COR-L47 (cell line): ENCODE measurements around the gene CACNA1B.
"Not testable (repeated sequence)": the region's sequence is repeated elsewhere in the genome, so short reads cannot be mapped to it uniquely, and the experiment has no call there.

Source experiments
- DNase-seq: peaks from one replicate; lab custom pipeline; 2025; lab: John Stamatoyannopoulos, UW

CACNA1B gene

DNA sequence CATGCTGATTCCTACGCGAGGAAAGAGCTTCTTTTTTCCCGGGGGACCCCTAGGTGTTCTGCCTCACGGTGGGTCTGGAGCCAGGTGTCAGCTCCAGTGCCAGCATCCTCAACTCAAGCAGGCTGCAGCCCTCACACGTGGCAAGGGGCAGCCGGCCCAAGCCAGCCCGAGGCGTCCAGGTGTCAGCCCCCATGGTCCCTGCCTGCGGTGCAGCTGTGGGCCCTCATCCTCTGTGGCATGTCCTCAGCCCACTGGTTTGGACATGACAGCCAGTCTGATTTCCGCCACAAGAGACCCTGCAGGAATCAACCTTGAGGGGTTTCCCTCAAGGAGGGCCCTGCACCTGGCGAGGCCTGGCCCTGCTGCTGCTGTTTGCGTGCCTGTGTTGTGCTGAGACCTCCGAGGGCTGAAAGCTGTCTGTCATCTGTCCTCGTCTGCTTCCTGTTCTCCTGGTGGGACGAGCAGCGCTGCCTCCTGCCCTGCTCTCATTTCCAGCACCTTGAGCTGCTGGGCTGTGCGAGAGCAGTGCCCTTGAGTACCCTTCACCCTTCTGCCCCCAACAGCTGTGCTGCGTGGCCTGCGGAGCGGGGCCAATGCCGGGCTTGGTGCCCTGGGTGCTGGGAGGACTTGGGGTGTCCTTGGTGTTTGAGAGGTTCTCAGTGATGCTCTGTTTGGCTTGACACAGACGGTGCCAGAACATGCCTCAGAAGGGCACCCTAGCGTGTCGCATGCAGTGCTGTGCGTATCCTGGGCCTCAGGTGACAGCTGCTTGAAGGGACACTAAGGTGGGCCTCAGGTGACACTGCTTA is 137.6 kb downstream of the CACNA1B start:
- DNase-seq = no peak

DNA sequence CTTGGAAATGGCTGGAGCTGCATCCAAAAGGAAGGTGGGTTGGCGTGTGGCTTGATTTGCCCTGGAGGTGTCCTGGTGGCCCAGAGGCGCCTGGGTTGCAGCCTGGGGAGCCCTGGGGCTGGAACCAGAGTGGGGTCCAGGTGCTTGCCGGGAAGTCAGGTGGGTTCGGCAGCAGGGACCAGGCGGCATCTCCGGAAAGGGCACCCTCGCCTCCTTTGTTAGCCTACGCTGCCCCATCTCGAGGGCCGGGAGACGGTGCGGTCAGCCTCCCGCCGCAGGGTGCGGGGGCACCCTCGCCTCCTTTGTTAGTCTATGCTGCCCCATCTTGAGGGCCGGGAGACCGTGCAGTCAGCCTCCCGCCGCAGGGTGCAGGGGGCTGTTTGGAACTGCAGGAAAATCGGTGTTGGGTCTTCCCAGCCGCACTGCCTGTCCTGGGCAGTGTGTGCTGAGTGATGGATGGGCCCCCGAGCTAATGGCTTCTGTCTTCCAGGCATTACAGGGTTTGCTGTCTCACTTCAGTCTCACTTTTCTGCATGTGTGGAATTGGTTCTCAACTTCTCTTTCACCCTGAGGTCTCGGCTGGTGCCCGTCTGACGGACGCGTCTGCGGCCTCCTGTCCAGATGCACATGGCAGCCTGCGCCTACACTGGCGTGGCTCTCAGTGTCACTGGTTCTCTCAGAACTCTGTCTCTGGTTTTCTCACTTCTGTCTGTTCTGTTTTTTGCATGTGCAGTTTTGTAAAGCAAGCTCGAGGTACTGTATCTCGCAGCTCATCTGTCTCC is 139.0 kb downstream of the CACNA1B start:
- no peak for DNase-seq

DNA sequence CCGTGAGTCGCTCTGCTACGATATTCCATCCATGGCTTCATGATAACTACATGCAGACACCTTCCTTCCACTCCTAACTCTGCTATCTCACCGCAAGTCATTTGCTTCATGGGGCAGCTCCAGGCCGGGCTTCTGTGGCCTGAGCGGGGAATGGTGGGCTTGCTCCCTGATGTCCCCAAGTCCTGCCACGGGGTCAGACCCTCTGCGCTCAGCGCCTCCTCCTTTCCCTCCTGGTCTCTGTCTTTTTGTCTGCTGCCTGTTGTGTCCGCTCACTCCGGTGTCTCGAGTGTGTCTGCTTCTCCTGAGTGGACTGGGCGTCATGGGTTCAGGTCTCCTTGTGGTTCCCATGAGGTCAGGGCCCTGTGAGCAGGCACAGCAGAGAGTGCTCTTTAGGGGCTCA is 139.6 kb downstream of the CACNA1B start:
- DNase-seq = no peak

DNA sequence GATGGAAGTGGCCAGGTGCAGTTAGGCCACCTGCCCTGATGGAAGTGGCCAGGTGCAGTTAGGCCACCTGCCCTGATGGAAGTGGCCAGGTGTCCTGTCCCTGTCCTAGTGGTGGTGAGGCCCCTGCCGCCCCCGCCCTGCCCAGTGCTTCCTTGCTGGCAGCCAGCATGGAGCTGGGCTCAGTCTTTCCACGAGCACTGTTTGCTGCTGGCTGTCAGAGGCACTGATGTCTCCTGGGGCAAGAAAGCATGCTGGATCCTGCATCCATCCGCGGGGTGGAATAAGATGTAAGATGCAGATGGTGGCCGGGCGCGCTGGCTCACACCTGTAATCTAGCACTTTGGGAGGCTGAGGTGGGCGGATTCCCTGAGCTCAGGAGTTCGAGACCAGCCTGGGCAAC is 141.9 kb downstream of the CACNA1B start:
- DNase-seq = not testable (repeated sequence)

DNA sequence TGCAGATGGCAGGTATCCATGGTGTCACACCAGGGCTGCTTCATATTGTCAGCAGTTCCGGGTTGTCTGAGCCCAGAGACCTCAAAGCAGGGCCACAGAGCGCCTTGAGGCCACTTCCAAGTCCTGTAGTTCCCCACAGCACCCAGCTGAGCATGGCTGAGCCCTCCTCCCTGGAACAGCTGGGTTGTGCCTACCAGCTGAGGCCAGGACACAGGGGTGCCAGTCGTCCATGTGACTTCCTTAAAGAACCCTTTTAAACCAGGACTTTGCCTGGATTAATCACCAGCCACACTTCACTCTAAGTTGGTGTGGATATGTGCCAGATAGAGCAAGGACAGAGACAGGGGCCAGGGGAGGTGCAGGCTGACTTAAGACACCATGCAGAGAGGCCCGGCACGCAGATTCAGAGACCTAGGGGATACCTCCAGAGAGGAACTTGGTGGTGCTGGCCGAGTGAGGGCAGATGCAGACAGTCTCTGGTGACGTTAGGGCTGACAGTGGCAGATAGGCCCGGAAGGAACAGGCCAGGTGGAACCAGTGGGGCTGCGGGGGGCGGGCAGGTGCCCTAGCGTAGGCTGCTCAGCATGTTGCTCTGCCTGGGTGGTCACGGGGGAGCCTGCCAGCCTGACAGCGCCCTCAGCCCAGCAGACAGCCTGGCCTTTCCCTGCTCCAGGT is 142.7 kb downstream of the CACNA1B start:
- peak; percentile 74 for DNase-seq

DNA sequence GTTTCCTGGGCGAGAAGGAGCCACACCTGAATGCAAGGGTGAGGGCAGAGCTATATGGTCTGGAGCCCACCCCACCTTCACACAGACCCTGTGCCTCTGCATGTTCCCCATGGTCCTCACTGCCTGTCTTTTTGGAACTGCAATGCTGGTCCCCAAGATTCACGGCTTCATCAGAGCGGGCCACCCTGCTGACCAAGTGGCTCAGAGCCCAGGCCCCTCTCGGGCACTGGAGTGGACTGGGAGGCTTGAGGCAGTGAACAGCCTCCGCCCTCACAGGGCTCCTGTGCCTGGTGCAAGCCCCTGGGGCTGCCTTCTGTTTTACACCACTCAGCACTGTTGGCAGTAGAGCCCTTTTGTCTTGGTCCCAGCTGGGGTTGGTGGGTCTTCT is 143.2 kb downstream of the CACNA1B start:
- DNase-seq = no peak

DNA sequence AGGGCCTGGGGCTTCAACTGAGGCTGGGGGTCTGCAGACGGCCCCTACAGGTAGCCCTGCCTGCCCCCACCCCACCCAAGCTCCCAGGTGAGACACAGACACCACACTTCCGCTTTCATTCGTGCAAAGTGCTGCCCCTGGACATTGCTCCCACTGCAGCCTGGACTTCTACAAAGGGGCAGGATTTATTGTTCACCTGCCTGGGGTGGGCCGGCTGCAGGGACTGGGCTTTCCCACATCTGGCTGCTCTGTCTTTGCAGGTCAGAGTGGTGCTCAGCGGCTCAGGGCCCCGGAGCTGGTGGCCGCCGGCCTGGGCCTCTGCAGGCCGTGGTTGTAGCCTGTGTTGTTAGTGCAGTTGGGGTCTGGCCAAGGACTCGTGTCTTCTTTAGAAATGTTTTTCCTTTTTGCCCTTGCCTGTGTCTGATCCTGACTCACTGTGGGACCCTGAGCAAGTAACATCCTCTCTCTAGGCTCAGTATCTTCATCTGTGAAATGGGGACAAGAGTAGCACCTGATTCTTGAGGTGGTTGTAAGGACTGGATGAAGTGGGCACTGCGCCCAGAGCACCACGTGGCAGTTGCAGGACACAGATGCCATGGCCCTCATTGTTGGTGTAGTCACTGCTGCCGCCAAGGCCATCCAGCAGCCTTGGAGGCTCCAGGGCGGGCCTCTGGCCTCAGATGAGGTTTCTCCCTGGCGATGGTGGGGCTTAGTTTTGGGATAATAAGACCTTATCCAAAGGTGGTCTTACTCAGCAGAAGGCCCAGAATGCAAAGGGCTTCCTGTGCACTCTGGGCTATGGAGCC is 143.9 kb downstream of the CACNA1B start:
- no peak for DNase-seq

DNA sequence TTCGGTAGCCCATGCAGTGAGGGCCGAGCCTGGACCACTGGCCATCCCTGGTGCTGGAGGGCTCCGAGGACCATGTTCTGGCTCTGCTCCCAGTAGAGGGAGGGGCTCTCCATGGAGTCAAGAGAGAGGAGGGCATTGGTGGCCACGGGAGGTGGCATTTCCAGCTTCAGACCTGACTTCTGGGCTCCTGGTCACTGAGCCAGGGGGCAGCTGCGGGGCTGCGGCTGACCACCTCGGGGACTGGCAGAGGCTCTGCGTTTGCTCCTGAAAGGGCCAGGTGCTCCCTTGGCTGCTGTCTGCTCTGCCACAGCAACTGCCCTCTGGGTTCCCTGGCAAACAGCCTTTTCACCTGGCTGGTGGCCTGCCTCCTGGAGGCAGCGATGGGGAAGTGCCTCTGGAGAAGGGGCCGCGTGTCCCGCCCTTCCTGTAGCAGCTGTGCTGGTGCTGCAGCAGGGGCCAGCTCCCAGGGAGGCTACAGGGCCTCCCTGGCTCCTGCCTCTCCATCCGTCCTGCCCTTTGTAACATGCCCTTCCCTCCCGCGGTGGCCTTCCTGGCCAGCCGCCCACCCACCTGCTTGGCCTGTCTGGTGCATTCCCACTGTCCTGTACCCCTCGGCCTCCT is 144.6 kb downstream of the CACNA1B start:
- peak; percentile 65 for DNase-seq

DNA sequence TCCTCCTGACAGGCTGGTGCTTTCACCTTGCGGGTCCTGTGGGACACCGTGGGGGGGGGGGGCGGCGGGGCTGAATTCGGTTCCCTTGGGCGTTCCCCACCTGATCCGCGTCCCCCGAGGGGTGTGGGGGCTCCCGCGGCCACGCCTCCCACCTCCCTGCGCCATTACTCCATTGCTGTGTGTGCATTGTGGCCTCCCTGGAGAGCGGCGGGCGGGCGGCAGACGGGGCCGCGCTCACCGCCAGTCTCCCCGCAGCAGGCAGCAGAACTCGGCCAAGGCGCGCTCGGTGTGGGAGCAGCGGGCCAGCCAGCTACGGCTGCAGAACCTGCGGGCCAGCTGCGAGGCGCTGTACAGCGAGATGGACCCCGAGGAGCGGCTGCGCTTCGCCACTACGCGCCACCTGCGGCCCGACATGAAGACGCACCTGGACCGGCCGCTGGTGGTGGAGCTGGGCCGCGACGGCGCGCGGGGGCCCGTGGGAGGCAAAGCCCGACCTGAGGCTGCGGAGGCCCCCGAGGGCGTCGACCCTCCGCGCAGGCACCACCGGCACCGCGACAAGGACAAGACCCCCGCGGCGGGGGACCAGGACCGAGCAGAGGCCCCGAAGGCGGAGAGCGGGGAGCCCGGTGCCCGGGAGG is 145.3 kb downstream of the CACNA1B start:
- peak; percentile 30 for DNase-seq

DNA sequence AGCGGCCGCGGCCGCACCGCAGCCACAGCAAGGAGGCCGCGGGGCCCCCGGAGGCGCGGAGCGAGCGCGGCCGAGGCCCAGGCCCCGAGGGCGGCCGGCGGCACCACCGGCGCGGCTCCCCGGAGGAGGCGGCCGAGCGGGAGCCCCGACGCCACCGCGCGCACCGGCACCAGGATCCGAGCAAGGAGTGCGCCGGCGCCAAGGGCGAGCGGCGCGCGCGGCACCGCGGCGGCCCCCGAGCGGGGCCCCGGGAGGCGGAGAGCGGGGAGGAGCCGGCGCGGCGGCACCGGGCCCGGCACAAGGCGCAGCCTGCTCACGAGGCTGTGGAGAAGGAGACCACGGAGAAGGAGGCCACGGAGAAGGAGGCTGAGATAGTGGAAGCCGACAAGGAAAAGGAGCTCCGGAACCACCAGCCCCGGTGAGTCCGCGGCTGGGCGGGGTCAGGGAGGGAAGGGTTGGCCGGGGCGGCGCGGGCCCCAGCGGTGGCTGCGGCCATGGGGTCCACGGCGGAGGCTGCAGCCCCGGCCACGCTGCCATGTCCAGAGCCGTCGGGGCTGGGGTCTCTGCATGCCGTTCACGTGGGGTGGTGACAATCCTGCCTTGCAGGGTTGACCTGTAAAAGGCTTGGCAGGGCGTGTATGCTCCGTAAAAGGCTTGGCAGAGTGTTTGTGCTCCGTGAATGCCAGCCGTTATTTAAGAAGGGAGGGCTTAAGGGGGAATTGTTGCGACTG is 146.0 kb downstream of the CACNA1B start:
- DNase-seq = no peak

DNA sequence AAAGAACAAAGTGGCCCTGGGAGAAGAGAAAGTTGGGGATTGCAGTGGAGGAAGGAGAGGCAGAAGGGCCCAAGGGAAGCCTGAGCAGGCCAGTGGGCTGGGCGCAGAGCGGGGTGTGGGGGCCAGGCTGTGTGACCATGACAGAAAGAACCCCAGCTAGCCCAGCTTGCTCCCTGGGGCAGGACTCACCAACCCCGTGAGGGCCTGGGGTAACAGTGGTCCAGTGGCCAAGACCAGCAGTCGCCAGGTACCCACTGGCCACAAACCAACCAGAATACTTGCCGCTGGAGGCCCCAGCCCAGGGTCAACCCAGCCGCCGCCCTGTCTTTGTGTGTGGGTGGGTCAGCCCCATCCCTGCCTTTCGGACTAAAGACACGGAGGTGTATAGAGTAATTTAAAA is 146.5 kb downstream of the CACNA1B start:
- no peak for DNase-seq

DNA sequence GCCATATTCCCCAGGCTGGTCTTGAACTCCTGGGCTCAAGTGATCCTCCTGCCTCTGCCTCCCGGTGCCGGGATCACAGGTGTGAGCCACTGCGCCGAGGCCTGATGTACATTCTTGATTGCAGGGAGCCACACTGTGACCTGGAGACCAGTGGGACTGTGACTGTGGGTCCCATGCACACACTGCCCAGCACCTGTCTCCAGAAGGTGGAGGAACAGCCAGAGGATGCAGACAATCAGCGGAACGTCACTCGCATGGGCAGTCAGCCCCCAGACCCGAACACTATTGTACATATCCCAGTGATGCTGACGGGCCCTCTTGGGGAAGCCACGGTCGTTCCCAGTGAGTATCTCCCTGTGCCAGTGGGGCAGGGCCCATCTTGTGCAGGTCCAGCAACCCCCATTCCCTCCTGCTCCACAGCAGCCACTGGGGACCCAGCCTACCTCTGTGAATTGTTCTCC is 147.3 kb downstream of the CACNA1B start:
- DNase-seq = no peak

DNA sequence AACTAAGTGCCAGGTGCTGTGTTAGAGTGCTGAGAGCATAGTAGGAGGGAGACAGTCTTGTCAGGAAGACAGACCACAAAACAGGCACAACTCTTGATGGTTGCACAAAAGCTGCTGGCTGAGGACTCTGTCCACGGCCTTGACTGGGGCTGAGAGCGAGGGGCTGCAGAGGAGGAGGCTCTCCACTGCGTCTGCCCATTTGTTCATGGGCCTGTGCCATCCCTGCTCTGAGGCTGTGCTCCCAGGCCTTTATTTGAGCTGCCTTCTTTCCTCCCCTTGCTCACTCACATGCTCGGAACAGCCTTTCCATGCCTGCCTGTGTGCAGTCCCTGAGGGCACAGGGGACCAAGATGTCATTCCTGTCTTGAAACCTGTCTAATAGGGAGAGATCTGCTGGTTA is 147.8 kb downstream of the CACNA1B start:
- no peak for DNase-seq

DNA sequence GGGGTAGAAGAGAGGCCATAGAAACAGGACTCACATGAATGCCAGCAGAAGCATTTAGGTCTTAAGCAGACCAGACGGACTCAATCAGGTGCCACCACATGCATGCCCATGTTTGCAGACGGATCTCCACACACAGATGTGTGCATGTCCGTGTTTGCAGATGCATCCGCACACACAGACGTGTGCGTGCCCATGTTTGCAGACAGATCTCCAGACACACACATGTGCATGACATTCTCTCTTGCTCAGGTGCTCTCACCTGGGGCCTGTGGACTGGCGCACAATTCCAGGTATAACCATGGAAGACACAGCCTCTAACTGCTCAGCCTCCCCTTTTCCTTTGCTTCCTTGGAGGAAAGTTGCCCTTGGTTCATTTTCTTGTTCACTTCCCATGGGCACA is 148.3 kb downstream of the CACNA1B start:
- no peak for DNase-seq

DNA sequence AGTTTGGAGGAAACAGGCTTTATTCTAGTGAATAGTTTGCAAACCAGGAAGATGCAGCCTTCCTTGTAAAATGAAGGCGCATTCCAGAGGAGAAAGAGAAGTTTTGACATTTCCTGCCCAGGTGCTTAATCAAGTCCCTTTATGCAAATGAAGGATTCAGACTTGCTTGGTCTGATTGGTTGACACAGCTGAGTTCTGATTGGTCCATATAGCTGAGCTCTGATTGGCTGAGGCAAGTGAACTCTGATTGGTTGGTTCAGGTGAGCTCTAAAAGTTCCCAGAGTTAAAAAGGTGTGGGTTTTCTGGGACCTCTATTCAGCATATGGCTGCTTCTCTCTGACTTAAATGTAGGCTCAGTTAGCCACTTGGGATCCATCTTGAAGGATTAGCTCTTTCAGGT is 151.0 kb downstream of the CACNA1B start:
- no peak for DNase-seq

DNA sequence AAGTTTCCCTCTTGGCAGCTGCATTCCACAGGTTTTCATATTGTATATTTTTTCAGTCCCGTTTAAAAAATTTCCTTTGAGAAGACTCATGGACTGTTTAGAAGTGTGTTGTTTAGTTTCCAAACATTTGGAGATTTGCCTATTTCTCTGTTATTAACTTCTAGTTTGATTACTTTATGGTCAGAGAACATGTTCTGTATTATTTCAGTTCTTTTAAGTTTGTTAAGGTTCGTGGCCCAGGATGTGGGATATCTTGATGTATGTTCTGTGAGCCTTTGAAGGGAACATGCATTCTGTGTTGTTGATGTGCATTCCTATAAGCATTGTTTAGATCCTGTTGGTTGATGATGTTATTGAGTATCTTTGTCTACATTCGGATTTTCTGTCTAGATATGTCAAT is 153.6 kb downstream of the CACNA1B start:
- no peak for DNase-seq

DNA sequence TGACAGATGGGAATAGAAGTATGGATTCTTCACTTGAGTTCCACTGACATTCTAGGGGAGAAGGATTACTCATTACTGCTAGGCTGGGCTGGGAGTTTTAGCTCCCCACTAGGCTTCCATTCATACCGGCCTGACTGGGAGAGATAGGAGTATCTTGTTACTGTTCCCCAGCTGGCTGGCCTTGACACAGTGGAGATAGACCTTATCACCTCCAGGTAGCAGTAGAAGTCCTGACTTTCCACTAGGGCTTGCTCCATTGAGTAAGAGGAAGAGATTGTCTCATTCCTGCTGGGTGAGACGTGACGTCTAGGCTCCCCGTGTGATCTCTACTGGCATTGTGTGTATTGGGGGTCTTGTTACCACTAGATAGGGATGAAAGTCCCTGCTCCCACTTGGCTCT is 156.4 kb downstream of the CACNA1B start:
- no peak for DNase-seq

DNA sequence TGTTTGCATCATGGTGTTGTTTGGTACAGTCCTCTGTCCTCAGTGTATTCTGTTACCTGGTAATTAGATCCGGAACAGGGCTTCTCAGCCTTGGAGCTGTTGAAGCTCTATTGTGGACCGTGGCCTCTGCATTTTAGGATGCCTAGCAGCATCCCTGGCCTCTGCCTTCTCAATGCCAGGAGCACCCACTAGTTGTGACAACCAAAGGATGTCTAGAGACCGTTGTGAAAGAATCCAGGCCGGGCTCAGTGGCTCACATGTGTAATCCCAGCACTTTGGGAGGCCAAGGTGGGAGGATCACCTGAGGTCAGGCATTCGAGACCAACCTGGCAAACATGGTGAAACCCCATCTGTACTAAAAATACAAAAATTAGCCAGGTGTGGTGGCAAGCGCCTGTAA is 159.6 kb downstream of the CACNA1B start:
- DNase-seq = no peak

DNA sequence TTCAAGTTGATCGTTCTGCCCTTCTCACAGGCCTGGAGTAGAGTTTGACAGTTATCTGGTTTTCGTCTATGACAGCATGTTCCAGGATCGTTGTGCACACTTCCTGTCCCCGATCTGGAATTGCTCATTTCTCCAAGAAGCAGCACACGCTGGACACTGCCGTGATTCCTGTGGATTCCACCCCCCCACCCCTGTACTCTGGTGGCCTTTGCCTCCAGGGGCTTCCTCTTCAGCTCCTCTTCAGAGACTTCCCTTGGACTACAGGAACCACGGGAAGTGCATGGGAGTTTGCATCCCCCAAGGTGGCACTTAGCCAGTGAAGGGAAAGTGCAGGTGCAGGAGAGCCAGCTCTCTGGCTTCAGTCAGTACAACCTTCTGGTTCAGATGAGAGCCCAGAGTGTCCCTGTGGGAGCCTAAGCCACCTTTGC is 160.7 kb downstream of the CACNA1B start:
- no peak for DNase-seq
